Heart left ventricle (tissue), 16 donors: ENCODE data around the gene LRRC1. TPM values are rescaled to one million over a fixed set of nuclear protein-coding genes. Genes with fewer than 3 reads are reported as not detected.

Experiments used
- ATAC-seq, 4 donors: fragments of 200-7000 bp; cut with Tn5 transposase; one replicate each; pipeline ENCODE4 v1.9.1; 2020 to 2022; ENCODE audit warnings: moderate library complexity in 4 of 4, mild to moderate bottlenecking in 3 of 4, moderate number of reproducible peaks in 1 of 4
- DNase-seq, 5 donors: peaks; one replicate each; pipeline ENCODE4 v3.0.0-alpha.2; 2020
- H3K27ac ChIP-seq, 12 donors: fragments of 200-600 bp; sonication (generic) in 4 of 12; one replicate each; pipeline versions ENCODE4 v1.5.0 to v1.8.0; 2016 to 2022; ENCODE audit warnings: mild to moderate bottlenecking in 2 of 12
- H3K27me3 ChIP-seq, 9 donors: fragments of 200-600 bp; sonication (generic) in 2 of 9; one replicate each; pipeline versions ENCODE4 v1.5.1 to v1.8.0; 2016 to 2022; ENCODE audit warnings: mild to moderate bottlenecking in 3 of 9
- H3K36me3 ChIP-seq, 9 donors: fragments of 200-600 bp; sonication (generic) in 2 of 9; one replicate each; pipeline versions ENCODE4 v1.5.0 to v1.8.0; 2018 to 2022; ENCODE audit warnings: mild to moderate bottlenecking in 2 of 9
- H3K4me1 ChIP-seq, 12 donors: fragments of 200-600 bp; sonication (generic) in 4 of 12; one replicate each; pipeline versions ENCODE4 v1.5.0 to v1.8.0; 2016 to 2022; ENCODE audit warnings: mild to moderate bottlenecking in 3 of 12
- H3K4me3 ChIP-seq, 12 donors: fragments of 200-600 bp; sonication (generic) in 4 of 12; one replicate each; pipeline versions ENCODE4 v1.5.0 to v1.8.0; 2017 to 2022; ENCODE audit warnings: mild to moderate bottlenecking in 9 of 12, moderate library complexity in 4 of 12
- H3K9me3 ChIP-seq, 12 donors: fragments of 200-600 bp; sonication (generic) in 4 of 12; one replicate each; pipeline versions ENCODE4 v1.5.0 to v1.8.0; 2016 to 2022; ENCODE audit warnings: mild to moderate bottlenecking in 1 of 12
- CTCF ChIP-seq, 12 donors: fragments of 200-600 bp; sonication (generic) in 4 of 12; IDR thresholded peaks; one replicate each; pipeline versions ENCODE4 v1.5.0 to v1.8.0; 2018 to 2022; ENCODE audit warnings: antibody characterized with exemption in 12 of 12, mild to moderate bottlenecking in 5 of 12
- POLR2A ChIP-seq, 2 donors: fragments of 450-650 bp; IDR thresholded peaks; one replicate each; pipeline ENCODE4 v1.6.1; 2017; ENCODE audit warnings: antibody characterized with exemption in 2 of 2, mild to moderate bottlenecking in 2 of 2, moderate library complexity in 2 of 2
- WGBS, 4 donors: extraction: QIAGEN DNeasy Blood & Tissue Kit in 2 of 4; methylation state at CpG; one replicate each; pipeline versions ENCODE4 v1.1.5 to v1.1.7; 2013 to 2018; 5-methylcytosine and 5-hydroxymethylcytosine counted together
- intact Hi-C, 10 donors: fragments of 100-400 bp; cut with DNase I; formaldehyde crosslinking; loops; one replicate each; pipeline versions ENCODE4 v1.11.1 to v1.14.2; 2022
- polyA plus RNA-seq, 2 donors: library from polyadenylated mRNA; stranded (reverse); fragments of 200-250 nt; gene quantifications; one replicate each; pipeline ENCODE4 v1.2.3, GENCODE V29; 2013
- total RNA-seq, 9 donors: library from RNA; depleted of rRNA in 2 of 9; stranded (reverse); fragments of >200 nt in 2 of 9; fragmentation: NEBNext Ultra II Directional in 3 of 9; extraction: Animal tissue kit (Norgen Biotek cat#: 25700) in 3 of 9; gene quantifications; one replicate each; pipeline versions ENCODE4 v1.1.0 to v1.2.4, GENCODE V29; 2016 to 2023
- donor health status: ischemic (EF 13 %, LVEDD 7.1; RV severe dilation, severe dysfunction).
- donor health status: healthy with polysubstance abuse.
- donor health status: DM: no; HTN: yes; CAD: no.
- donor health status: DM: no; HTN: no; CAD: no.
- donor health status: ischemic (EF 25% LVEDD 6.9; RV normal size, moderate dysfunction).
- donor health status: ischemic (EF 25% LVEDD 5.7; RV mildly dilated, moderate dysfunction).
- donor health status: healthy.
- donor health status: DM: yes; HTN: yes; CAD: no.
- donor health status: ischemic (EF 35%, LVEDD 5.7; RV mildly dilated, moderate dysfunction).
- donor health status: nonischemic (EF 11% LVEDD 7.7; RV severe dilation, severe dysfunction).
- donor health status: DM: yes; HTN: yes; CAD: no.
- donor health status: PGD.
- donor health status: ischemic (EF 29% LVEDD 5.4; RV normal size, mild dysfunction).
- donor health status: nonischemic (EF 23%, LVEDD 6.1; RV moderate dilation, normal function).

Gene LRRC1
- total and polyA plus RNA-seq, 11 donors = 1.2 to 11.2 (median 3.3) TPM

GRCh38 chr6:53912661-53913060 is 117.9 kb downstream of the LRRC1 start:
- ATAC-seq (no peak), DNase-seq (no peak)
- intact Hi-C loops = no loop called here
- WGBS, 4 donors = 94 to 98% (median 97%) methylated on average over 1 of the region's 1 CpG
- Histone ChIP-seq H3K36me3 (peaks cover 0 to 27% (median 3%) of the 10 kb centered on the region in 9 donors), H3K27me3 (no peaks in the 10 kb centered on the region), H3K4me1 (no peaks in the 10 kb centered on the region), H3K27ac (no peak overlapping the region), H3K4me3 (no peak overlapping the region), H3K9me3 (no peaks in the 10 kb centered on the region)
- TF ChIP-seq POLR2A (IDR thresholded peaks at IDR 0.05) (no peak), CTCF (IDR thresholded peaks at IDR 0.05) (no peak)

GRCh38 chr6:53913286-53913685 is 118.5 kb downstream of the LRRC1 start:
- no peak for ATAC-seq
- TF ChIP-seq CTCF (IDR thresholded peaks at IDR 0.05) (no peak), POLR2A (IDR thresholded peaks at IDR 0.05) (no peak)
- WGBS, 4 donors = 94 to 97% (median 96%) methylated on average over 1 of the region's 1 CpG
- H3K4me3 ChIP-seq = no peak overlapping the region
- H3K4me1 ChIP-seq = no peaks in the 10 kb centered on the region
- H3K36me3 ChIP-seq = peaks cover 0 to 27% (median 3%) of the 10 kb centered on the region in 9 donors
- no peak overlapping the region for H3K27ac ChIP-seq
- no peak for DNase-seq
- no peaks in the 10 kb centered on the region for H3K27me3 ChIP-seq
- intact Hi-C loops = no loop called here
- H3K9me3 ChIP-seq = no peaks in the 10 kb centered on the region

GRCh38 chr6:53915026-53915691 is 120.4 kb downstream of the LRRC1 start:
- ATAC-seq = no peak
- 94 to 98% (median 96%) methylated on average over 5 of the region's 5 CpGs for WGBS, 4 donors
- Histone ChIP-seq H3K9me3 (no peaks in the 10 kb centered on the region), H3K27ac (no peak overlapping the region), H3K36me3 (peaks cover 0 to 38% (median 3%) of the 10 kb centered on the region in 9 donors), H3K4me1 (no peaks in the 10 kb centered on the region), H3K27me3 (no peaks in the 10 kb centered on the region), H3K4me3 (no peak overlapping the region)
- intact Hi-C loops = no loop called here
- TF ChIP-seq CTCF (IDR thresholded peaks at IDR 0.05) = no peak
- no peak for DNase-seq

GRCh38 chr6:53916804-53917463 is 122.1 kb downstream of the LRRC1 start:
- no peak overlapping the region for H3K4me3 ChIP-seq
- ATAC-seq (no peak), DNase-seq (no peak)
- peaks cover 0 to 50% (median 7%) of the 10 kb centered on the region in 9 donors for H3K36me3 ChIP-seq
- H3K27me3 ChIP-seq = no peaks in the 10 kb centered on the region
- H3K27ac ChIP-seq = no peak overlapping the region
- intact Hi-C loops = no loop called here
- no peaks in the 10 kb centered on the region for H3K4me1 ChIP-seq
- TF ChIP-seq POLR2A (IDR thresholded peaks at IDR 0.05) = no peak
- no peaks in the 10 kb centered on the region for H3K9me3 ChIP-seq
- WGBS, 4 donors = 86 to 97% (median 92%) methylated on average over 3 of the region's 3 CpGs
